Nephron progenitor cell (in vitro differentiated cells): ENCODE measurements around the gene RHBDL1.

ENCODE experiments used
- DNase-seq: peaks from one replicate; pipeline ENCODE4 v3.0.0; 2021
- H3K27ac Mint-ChIP-seq: 2 replicates; pipeline ENCODE4 v1.8.0; 2021; ENCODE audit warnings: mild to moderate bottlenecking, moderate library complexity, mixed read lengths
- H3K27me3 Mint-ChIP-seq: 2 replicates; pipeline ENCODE4 v1.8.0; 2021; ENCODE audit warnings: mild to moderate bottlenecking, low read depth, mixed read lengths; ENCODE audit not compliant: poor library complexity
- H3K36me3 Mint-ChIP-seq: 2 replicates; pipeline ENCODE4 v1.8.0; 2021; ENCODE audit warnings: low read depth, mixed read lengths
- H3K4me1 Mint-ChIP-seq: 2 replicates; pipeline ENCODE4 v1.8.0; 2021; ENCODE audit warnings: mixed read lengths
- H3K4me3 Mint-ChIP-seq: 2 replicates; pipeline ENCODE4 v1.8.0; 2021; ENCODE audit warnings: mild to moderate bottlenecking, moderate library complexity, mixed read lengths
- H3K9me3 Mint-ChIP-seq: 2 replicates; pipeline ENCODE4 v1.8.0; 2021; ENCODE audit warnings: mild to moderate bottlenecking, moderate library complexity, mixed read lengths
- TF ChIP-seq, protein P1 (sequence below): fragments of 200-600 bp; sonication (generic); IDR thresholded peaks from 2 replicates; pipeline ENCODE4 v1.5.0; 2021; ENCODE audit warnings: antibody characterized with exemption

RHBDL1 gene

DNA sequence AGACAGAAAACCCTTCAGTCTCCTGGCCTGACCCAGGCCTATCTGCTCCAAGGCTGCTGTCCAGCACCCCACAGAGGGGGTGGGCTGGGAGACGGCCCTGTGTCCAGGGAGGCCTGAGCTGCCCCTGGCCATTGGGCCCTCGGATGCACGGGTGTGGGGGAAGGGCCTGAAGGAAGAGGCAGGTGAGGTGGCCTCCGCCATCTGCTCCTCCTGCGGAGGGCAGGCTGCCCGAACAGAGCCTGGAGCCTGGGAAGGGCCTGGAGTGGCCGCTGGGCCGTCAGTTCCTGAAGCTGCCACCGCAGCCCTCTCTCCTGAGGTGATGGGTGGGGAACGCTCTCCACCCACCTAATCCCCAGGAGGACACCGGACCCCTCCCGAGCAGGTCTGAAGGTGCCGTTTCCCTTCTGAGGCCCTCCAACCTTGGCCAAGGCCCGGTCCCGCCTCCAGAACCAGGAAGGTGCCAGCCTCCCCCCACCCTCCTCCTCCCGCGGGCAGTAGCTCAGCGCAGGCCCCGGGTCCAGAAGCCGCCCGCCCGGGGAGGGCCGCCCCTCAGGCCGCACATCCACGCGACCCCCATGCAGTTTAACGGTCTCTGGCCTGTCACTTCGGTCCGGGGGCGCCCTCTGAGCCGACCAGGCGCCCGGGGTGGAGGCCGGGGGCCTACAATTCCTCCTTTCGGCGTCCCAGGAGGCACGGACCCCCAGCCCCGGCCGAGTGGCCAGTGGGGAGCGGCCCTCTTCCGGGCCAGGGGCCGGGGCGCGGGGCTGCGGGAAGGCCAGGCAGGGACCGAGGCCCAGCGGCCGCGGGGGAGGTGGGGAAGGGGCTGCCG, 29.3 kb downstream of the RHBDL1 start:
- no peak for DNase-seq
- H3K27me3 Mint-ChIP-seq, result peaks cover 90% of the 10 kb centered on the region
- H3K27ac Mint-ChIP-seq, result no peak overlapping the region
- H3K9me3 Mint-ChIP-seq, result no peaks in the 10 kb centered on the region
- no peaks in the 10 kb centered on the region for H3K4me1 Mint-ChIP-seq
- no peak overlapping the region for H3K4me3 Mint-ChIP-seq
- no peaks in the 10 kb centered on the region for H3K36me3 Mint-ChIP-seq
- TF ChIP-seq, protein P1, sequence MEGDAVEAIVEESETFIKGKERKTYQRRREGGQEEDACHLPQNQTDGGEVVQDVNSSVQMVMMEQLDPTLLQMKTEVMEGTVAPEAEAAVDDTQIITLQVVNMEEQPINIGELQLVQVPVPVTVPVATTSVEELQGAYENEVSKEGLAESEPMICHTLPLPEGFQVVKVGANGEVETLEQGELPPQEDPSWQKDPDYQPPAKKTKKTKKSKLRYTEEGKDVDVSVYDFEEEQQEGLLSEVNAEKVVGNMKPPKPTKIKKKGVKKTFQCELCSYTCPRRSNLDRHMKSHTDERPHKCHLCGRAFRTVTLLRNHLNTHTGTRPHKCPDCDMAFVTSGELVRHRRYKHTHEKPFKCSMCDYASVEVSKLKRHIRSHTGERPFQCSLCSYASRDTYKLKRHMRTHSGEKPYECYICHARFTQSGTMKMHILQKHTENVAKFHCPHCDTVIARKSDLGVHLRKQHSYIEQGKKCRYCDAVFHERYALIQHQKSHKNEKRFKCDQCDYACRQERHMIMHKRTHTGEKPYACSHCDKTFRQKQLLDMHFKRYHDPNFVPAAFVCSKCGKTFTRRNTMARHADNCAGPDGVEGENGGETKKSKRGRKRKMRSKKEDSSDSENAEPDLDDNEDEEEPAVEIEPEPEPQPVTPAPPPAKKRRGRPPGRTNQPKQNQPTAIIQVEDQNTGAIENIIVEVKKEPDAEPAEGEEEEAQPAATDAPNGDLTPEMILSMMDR, result no peak

DNA sequence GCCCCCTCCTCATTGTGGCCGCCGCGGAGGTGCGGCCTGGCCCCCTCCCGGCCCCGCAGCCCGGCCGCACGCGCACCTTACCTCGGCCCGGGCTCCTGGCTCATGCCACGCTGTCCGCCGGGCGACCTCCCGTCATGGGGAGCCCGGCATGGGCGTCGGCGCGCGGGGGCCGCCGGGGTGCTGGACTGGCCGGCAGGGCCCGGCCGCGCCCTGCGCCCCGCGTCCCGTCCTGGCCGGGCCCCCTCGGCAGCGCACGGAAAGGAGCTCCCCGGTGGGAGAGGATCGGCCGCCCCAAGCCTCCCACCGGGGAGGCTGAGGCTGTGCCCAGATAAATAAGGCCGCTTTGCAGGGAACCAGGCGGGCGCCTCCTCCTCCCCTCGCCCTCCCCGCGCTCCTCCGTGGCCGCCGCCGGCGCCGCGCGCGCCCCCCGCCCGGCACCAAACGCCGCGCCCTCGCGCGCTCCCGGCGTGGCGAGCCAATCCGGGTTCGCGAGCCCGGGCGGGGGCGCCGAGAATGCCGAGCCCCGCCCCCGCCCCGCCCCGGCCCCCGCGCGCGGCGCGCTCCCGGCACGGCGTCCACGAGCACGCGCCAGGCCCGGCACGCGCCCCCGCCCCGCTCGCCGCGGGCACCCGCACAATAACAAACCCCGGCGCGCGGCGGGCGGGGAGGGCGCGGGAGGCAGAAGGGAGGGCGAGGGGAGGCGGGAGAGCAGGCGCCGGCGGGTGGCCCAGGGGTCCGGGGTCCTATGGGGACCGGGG, 30.1 kb downstream of the RHBDL1 start, which contains the start of gene FBXL16:
TSS of gene FBXL16 (minus strand) at position 371 of the 758 bp plus-strand sequence. CDS start 8,396 bp downstream, outside the sequence.
- H3K27ac Mint-ChIP-seq, result no peak within 1 kb of the TSS
- peaks cover 86% of the 10 kb centered on the region for H3K27me3 Mint-ChIP-seq
- no peaks in the 10 kb centered on the region for H3K9me3 Mint-ChIP-seq
- H3K36me3 Mint-ChIP-seq, result no peaks in the 10 kb centered on the region
- DNase-seq, result peak; percentile 58
- H3K4me3 Mint-ChIP-seq, result no peak within 1 kb of the TSS
- H3K4me1 Mint-ChIP-seq, result peaks cover 5% of the 10 kb centered on the region
- TF ChIP-seq, protein P1, result no peak

DNA sequence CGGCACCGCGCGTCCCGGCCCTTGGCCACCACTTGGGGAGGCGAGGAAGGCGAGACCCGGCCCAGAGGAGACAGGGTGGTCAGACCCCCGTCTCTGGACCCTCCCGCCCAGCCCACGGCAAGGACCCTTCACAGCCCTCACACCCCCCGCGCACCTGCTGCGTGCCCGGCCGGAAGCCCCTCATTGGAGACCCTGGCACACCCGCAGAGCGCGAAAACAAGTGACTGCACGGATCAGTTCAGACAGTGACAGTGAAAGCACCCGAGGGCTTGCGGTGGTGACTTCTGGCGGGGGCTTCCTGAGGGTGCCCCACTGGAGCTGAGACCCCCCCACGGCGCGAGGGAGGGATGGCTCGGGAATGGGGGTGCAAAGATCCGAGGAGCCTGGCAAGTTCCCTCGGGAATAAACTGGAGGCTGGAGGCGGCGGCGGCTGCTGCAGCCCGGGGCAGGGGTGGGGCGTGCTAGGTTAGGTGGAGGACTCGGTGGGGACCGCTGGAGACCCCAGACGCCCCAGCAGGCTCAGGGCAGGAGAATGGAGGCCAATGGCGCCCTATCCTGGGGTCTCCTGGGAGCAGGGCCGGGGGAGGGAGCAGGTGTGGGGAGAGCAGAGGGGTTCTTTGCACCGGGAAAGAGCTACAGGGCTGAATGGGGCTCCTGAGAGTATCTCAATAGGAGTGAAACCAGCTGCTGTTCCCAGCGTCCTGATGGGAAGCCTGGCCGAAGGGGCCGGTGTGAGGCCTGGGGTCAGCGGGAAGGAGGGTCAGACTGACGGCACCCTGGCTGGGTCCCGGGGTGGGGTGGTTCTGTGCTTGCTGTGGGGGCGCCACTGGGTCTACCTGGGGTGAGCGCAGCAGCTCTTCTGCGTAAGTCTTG, 31.0 kb downstream of the RHBDL1 start:
- no peaks in the 10 kb centered on the region for H3K9me3 Mint-ChIP-seq
- peaks cover 5% of the 10 kb centered on the region for H3K4me1 Mint-ChIP-seq
- no peak overlapping the region for H3K27ac Mint-ChIP-seq
- TF ChIP-seq, protein P1, result no peak
- H3K4me3 Mint-ChIP-seq, result no peak overlapping the region
- H3K27me3 Mint-ChIP-seq, result peaks cover 83% of the 10 kb centered on the region
- no peaks in the 10 kb centered on the region for H3K36me3 Mint-ChIP-seq
- DNase-seq, result no peak

DNA sequence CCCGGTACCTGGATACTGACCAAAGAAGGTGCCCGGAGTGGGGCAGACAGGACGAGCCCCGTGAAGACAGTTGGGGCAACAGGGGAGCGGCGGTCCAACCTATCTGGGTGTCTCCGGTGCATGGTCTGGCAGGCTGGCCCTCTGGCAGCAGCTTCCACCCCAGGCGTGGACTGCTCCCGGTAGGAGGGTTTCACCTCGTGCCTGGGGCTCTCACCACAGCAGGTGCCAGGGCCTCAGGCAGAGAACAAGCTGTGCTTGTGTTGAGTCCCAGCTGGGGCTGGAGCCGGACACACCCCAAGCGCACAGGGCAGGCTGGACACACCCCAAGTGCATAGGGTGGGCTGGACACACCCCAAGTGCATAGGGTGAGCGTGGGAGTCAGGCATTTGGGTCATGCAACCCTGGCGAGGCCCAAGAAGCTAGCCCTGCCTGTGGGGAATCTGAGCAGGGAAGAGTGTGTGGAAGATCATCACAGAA, 31.6 kb downstream of the RHBDL1 start:
- Mint-ChIP-seq H3K27me3 (peaks cover 83% of the 10 kb centered on the region), H3K9me3 (no peaks in the 10 kb centered on the region), H3K4me3 (no peak overlapping the region), H3K27ac (no peak overlapping the region), H3K4me1 (peaks cover 5% of the 10 kb centered on the region), H3K36me3 (no peaks in the 10 kb centered on the region)
- TF ChIP-seq, protein P1, result no peak
- no peak for DNase-seq

DNA sequence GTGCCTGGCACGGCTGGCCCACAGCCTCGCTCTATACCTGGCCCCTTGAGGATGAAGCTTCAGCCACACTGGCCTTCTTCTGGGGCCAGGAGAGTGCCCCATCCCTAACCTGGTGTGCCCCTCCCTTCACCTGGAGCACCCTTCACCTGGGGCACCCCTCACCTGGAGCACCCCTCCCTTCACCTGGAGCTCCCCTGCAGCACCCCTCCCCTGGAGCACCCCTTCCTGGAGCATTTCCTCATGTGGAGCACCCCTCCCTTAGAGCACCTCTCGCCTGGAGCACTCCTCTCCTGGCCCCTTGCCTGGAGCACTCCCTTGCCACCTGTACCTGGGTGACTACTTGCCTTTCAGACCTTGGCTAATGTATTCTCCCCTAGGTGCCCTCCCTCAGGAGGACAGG, 32.5 kb downstream of the RHBDL1 start:
- DNase-seq, result no peak
- peaks cover 9% of the 10 kb centered on the region for H3K4me1 Mint-ChIP-seq
- H3K36me3 Mint-ChIP-seq, result no peaks in the 10 kb centered on the region
- H3K27ac Mint-ChIP-seq, result no peak overlapping the region
- no peak overlapping the region for H3K4me3 Mint-ChIP-seq
- H3K9me3 Mint-ChIP-seq, result no peaks in the 10 kb centered on the region
- peaks cover 80% of the 10 kb centered on the region for H3K27me3 Mint-ChIP-seq
- TF ChIP-seq, protein P1, result no peak
